ENCODE measurements around the gene PPP3CB.

DNA sequence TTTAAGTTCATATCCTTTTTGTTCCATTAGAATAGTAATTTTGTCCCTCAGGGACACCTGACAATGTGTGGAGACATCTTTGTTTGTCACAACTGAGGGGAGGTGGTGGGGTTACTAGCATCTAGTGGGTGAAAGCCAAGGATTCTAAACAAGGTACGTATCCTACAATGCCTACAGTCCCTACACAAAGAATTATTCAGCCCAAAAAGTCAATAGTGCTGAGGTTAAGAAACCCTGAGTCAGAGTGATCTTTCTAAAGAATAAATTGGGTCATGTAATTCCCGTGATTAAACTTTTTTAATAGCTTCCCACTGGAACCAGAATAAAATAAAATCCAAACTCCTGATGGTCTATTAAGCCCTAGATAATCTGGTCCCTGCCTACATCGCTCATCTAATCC lies 79.3 kb downstream of the PPP3CB start:
- TF ChIP-seq POLR2A (IDR thresholded peaks at IDR 0.05; ENCODE audit: low read depth, low read length), result no peak
- no peak for TF ChIP-seq TAF1 (IDR thresholded peaks at IDR 0.05; ENCODE audit: low read depth, low read length)
- TF ChIP-seq POLR2AphosphoS5 (IDR thresholded peaks at IDR 0.05; ENCODE audit: low read depth, low read length), result no peak
